ENCODE results near the gene TPMT.
"Not testable (repeated sequence)": the region's sequence is repeated elsewhere in the genome, so short reads cannot be mapped to it uniquely, and the experiment has no call there.

Gene TPMT

GRCh38 chr6:18155150-18155863, 430 bp upstream of the TPMT start, which contains the start of gene KDM1B:
Gene KDM1B, plus strand, starts transcription at chr6:18155422. Its CDS starts 4,474 bp downstream, at chr6:18159896.
- peak; percentile 96 to 98 for DNase-seq

DNA sequence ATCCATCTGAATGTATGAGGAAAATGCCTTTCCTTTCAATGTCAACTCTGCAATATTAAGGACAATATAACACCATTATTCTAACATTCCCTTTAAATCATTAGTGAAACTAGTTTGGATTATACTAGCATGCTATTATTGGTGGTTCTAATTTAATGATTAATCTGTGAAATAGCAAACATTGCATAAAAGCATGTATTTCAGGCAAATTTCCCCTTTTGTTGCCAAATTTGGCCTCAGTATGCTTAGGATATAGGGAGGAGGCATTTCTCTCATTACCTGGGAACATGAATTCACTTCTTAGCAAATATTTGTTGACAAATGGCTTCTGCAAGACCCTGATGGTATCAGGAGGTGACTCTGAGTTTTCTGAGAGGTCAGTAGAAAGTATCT, 1.6 kb downstream of the TPMT start:
- DNase-seq, result no peak

GRCh38 chr6:18151801-18152200, 3.1 kb downstream of the TPMT start:
- DNase-seq, result no peak

GRCh38 chr6:18151391-18151790, 3.5 kb downstream of the TPMT start:
- DNase-seq, result not testable (repeated sequence)

DNA sequence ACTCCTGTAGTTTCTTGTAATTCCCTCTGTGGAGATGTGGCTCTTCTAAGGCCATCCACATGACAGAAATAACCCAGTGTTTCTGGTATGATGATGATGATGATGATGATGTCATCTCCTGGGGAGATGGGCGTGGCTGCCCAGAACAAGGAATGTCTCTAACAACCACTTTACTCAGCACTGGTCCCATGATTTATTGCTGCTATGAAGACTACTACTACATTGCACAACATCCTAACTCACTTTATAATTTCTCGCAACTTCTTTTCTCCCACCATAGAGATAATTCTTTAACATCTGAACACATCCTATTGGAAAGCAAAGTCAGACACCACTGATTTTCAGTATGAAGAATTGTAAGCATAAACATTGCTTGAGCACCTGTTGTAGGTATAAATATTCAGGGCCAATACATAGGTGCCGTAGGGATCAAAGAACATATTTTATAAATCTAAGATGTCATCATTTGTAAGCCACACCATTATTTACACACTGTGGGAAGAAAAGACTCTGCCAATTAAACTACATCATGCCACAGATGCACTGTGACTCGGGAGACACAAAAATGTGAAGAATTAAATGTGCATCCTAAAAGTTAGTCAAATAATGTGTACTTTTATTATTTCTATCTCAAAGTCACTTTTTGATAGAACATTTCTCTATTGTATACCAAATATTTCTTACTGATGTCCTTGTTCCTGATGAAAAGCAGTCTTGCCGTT, 6.4 kb downstream of the TPMT start:
- DNase-seq, result no peak

GRCh38 chr6:18147616-18148015, 7.3 kb downstream of the TPMT start:
- no peak for DNase-seq

- DNase-seq, result no peak
Observed at GRCh38 chr6:18147160-18147559, 7.7 kb downstream of the TPMT start.

- no peak for DNase-seq
Observed at GRCh38 chr6:18142591-18142861, 12.4 kb downstream of the TPMT start.

GRCh38 chr6:18141805-18142590, 12.9 kb downstream of the TPMT start:
- no peak for DNase-seq

DNA sequence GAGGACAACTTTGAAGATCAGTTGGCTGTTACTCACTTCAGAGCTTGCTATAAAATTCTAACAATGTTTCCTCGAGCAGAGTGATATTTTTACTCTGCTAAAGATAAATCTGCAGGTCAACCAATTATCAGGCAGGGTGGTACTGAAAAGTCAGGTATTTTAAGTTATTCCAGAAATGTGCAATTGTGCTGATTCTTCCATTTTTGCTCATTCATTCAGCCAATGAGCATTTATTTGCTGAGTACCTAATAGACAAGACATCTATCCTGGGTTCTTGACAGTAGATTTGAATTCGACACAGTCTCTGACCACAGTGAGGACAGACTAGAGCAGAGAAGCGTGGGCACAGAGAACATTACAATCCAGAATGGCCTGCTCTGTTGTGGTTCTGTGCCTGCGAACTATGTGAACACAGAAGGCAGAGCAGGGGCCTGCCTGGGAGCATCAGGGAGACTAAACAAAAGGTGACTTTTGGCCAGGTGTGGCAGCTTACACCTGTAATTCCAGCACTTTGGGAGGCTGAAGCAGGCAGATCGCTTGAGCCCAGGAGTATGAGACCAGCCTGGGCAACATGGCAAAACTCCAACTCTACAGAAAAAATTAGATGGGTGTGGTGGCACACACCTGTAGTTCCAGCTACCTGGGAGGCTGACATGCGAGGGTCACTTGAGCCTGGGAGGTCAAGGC, 14.8 kb downstream of the TPMT start:
- DNase-seq, result no peak

- DNase-seq, result no peak
Observed at GRCh38 chr6:18138906-18139305, 16.0 kb downstream of the TPMT start.

- no peak for DNase-seq
Observed at GRCh38 chr6:18136260-18136659, 18.6 kb downstream of the TPMT start.

- no peak for DNase-seq
Observed at GRCh38 chr6:18135171-18135570, 19.7 kb downstream of the TPMT start.

DNA sequence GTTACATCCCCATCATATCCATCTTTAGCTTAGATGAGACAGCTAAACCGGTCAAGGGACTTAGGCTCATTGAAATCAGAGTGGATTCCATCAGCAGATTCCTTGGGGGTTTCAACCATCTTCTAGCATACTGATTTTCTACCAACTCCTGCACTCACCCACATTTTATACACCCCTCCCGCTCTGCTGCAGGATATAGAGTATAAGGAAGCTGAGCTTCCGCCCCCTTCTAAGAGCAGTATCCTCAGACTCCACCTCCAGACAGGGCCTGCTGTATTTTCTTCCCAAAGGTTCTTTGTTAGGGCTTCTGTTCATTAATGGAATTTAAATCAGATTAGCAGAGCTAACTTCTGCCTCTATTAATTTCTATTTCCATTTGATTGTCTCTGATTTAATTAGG, 22.5 kb downstream of the TPMT start:
- no peak for DNase-seq

DNA sequence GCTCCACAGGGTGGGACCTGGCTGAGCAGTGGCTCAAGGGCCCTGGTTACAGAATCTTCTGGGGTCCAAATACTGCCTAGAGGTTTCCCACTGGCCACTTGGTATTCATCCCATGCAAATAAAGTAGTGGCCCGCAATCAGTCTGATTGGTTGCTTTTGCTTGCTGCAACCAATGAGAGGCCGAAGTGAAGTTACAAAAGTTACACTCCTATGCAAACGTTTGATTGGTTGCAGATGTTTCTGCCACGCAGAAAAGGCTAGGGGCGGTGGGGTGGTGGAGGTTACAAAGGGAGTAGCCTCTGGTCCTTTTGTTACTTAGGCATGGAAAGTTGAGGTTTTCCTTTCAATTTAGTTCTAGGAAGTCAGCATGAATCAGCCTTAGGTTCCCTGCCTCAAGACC, 28.8 kb downstream of the TPMT start:
- no peak for DNase-seq

DNA sequence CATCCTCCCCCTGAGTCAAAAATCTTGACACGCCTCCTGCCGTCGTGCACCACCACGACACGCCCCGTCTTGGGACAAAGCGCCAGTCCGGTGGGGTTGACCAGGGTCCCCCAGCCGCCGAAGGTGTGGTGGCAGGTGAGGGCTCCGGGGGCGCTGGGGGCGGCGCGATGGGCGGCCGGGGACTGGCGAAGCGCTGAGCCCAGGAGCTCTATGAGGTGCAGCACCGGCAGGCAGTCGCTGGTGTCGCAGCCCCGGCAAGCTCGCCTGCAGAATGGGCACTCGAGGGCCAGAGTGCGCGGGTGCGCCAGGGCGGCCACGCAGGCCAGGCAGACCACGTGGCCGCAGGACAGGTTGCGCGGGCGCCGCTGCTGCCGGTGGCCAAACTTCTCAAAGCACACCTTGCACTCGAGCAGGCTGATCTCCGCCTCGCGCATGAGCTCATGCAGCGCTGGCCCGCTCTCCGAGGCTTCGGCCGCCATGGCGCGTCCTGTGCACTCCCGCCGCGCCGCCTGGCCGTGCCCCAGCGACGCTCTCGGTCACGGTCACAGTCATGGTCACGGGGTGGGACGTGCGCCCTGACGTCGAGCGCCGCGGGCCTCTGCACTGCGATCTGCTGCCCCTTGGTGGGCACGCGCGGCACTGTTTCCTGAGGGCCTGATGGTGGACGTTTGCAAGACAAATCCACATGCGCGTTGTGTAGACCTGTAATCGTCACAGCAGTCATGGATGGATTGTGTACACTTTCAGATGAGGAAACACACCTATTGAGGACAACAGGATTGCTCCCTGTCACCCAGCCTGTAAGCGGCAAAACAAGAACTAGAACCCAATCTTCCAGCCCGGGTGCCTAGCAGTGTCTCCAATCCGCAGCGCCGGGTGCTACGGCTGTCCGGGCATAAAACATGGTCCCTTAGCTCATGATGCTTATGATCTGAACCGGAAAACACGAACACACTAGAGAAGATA, 32.5 kb downstream of the TPMT start, which contains the start of gene NHLRC1:
NHLRC1 (minus strand) TSS at position 550 of the 966 bp plus-strand sequence; CDS start at position 479, 71 bp downstream.
- DNase-seq, result peak in 1 of 2 experiments; percentile 39

- no peak for DNase-seq
Observed at GRCh38 chr6:18121580-18122127, 33.2 kb downstream of the TPMT start.

- no peak for DNase-seq
Observed at GRCh38 chr6:18119236-18119635, 35.6 kb downstream of the TPMT start.

DNA sequence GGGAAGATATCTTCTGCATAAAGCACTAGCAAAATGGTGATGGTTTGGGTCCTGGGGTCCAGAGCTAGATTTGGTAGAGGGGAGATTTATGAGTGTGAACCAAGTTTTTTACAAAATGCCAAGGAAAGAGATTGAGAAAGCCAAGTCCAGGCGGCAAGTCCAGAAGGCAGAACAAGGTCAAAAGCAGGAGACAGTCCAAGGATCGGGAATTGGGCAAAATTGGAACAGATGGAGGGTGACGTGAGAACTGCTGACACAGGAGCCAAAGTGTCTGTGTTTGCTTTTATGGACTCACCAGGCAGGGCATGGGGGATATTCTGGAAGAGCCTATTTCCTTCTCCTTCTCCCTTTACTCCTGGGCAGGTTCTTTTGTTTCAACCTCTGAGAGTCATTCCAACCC, 36.5 kb downstream of the TPMT start:
- peak in 1 of 2 experiments; percentile 36 for DNase-seq

GRCh38 chr6:18117136-18117535, 37.7 kb downstream of the TPMT start:
- no peak for DNase-seq

- no peak for DNase-seq
Observed at GRCh38 chr6:18115356-18115755, 39.5 kb downstream of the TPMT start.

DNA sequence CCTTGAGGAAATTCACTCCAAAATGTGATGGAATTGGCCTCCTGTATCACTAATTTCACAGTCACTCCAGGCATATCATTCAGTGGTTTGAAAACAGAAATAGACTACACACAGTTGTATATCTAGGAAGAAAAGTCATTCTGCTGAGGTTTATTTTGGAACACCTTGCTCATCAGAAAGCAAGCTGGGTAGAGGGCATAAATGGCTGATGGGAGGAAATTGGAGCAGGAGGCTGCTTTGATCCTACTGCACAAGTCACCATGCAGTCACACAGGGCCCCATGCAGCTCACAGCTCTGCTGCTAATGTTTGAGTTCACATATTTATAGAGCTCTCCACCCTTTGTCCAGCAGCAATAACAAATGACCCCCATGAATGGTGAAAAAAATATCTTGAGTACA, 44.7 kb downstream of the TPMT start:
- DNase-seq, result no peak

Measured in cerebellar nuclear complex (tissue), 1 donor.